GM21737 (cell line): ENCODE data around the gene ASPHD2.

Experiments
- ATAC-seq: cut with Tn5 transposase; IDR thresholded peaks from one replicate; pipeline ENCODE4 v1.9.1; 2021; ENCODE audit warnings: mild to moderate bottlenecking, moderate library complexity; ENCODE audit not compliant: unreplicated experiment

The ASPHD2 gene

DNA sequence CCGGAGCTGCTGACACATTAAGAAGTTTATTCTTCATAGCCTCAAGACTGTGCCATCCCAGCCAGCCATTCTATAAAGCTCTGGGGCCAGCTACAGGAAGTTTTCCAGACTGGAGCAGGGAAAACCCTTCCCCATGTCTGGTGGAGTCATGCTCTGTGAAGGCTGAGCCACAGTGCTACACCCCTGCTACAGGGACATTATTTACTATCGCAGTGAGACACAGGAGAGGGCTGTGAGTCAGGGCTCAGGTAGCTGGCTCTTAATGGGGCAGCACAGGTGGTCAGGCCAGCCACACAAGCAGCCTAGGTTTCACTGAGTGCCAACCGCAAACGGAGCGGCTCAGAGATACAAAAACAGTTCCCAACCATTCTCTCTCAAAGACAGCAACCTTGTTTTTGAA is 42.5 kb downstream of the ASPHD2 start:
- no peak for ATAC-seq

DNA sequence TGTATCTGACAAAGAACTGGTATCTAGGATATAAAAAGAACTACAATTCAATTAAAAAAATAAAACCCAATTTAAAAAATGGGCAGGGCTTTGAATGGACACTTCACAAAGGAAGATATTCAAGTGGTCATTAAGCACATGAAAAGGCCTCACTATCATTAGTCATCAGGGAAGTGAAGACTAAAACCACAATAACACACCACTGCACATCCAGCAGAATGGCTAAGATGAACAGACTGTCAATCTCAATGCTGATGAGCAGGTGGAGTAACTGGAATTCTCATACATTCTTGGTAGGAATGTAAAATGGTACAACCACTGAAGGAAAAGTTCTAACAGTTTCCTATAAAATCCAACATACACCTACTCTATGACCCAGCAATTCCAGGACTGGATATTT is 45.6 kb downstream of the ASPHD2 start:
- no peak for ATAC-seq

DNA sequence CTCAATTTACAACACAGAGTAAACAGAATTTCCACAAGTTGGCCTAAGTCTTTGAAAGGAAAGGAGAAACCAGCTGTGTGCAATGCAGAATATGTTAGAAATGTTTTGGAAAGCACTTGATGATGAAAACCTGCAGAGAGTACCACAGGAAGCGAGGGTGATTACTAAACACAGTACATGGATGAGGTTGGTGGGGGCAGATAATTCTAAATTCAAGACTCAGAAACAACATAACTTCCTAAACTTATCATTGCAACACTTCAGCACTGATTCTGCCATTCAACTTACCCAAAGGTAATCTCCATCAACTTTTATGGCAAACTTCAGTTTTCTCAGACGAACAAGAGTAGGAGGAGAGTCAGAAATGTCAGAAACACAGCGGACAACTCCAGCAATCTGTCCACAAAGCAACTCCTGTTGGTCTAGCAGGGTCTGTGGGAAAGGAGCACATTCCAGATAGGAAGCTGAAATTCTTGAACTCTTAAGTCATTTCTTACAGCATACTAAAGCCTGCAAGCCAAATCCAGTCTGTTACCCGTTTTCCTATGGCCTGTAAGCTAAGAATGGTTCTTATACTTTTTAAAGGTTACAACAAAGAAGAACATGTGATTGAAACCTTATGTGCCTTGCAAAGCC is 47.8 kb downstream of the ASPHD2 start:
- no peak for ATAC-seq

DNA sequence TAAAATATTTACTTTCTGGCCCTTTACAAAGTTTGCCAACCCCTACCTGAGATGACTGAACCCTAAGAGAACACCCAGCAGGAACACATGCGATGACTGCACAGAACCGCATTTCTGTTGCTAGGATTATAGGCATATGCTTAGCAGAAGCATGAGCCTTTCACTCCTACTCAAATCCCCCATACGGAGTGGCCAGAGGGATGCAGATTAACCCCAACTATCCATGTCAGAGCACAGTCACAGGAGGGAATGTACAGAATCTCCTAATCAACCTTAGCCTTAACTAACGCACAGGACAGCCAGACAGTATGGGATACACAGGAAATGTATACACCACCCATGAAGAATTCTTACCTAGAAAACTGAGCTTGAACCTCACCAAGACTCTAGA is 48.3 kb downstream of the ASPHD2 start:
- ATAC-seq = no peak

DNA sequence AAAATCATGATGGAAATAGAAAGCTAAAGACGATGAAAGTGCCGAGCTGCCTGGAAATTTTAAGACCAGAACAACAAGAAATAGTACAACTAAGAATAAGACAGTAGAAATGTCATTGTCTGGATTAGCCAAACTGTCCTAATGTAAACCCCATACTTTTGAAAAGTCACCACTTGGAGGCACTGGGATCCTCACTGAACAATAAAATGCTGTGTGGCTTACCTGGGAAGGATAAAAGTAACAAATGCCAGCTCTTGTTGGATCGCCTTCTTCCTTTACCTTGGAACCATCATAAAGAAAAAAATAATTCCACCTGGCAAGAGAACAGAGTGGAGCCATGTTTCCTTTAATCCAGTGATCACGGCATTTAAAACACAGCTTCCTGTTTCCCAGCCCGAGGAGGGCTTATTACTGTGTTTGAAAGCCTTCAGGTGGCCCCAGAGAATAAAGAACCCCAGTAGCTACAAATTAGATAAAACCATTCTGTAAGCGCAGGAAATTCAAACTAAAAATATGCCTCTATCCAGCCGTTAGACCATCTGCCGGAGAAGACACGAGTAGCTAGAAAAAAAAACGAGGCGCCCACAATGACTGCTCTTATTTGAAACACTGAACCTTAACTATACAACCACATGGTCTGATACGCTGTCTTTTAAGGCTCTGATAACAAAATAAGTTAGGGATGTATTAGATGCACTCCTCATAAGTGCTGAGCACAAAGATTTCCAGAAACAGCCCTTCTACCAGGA is 50.2 kb downstream of the ASPHD2 start:
- no peak for ATAC-seq

DNA sequence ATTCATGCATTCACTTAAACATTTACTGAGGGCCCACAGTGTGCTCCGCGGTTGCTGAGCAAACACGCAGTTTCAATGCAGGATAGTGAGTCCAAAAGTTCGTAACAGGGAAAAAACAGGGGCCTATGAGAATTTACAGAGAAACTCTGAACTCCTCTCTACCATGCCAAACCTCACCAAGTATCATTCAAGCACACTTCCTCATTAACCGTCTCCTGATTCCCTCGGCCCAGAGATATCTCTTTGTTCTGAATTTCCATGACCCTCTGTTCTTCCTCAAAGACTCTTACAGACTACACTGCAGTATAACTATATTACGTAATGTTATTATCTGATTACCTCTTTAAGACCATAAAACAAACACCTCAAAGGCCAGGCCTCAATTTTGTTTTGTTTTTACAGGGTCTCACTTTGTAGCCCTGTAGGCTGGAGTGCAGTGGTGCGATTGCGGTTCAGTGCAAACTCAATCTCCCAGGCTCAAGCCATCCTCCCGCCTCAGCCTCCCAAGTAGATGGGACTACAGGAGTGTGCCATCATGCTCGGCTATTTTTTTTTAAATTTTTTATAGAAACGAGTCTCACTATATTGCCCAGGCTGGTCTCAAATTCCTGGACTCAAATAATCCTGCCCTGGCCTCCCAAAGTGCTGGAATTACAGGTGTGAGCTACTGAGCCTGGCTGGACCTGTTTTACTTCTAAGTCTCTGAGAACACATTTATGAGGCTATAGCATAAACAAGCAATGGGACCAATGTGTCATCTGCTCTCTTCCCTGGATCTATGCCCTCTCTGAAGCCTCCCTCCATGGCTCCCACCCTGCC is 50.9 kb downstream of the ASPHD2 start:
- no peak for ATAC-seq

DNA sequence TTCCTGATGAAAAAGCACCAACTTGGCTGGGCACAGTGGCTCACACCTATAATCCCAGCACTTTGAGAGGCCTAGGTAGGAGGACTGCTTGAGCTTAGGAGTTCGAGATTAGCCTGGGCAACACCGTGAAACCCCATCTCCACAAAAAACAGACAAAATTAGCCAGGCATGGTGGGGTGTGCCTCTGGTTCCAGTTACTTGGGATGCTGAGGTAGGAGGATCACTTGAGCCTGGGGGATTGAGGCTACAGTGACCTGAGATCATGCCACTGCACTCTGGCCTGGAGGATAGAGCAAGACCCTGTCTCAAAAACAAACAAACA is 51.5 kb downstream of the ASPHD2 start:
- no peak for ATAC-seq

DNA sequence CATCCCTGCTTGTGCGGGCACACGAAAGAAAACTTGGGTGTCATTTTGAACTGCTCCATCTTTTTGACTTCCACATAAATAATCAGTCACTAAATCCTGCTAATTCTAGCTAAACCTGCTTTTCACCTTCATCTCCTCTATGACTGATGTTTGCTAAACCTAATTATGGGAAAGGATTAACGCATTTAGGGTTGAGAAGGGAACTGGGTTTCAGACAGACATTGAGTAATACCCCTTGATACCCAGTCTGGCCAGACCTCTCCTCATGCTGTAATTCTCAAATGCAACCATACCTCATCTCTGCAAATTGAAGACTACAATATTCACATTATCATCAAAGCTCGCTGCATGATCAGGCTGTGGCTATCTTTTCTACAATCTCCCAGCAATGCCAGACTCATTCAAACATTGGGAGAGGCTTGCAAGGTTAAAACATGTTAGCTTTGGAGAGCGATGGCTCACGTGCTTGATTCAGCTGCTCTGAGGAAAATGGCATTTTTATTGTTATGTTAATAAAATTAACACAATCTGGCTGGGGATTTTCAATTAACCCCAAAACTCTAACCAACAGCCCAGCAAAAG is 52.1 kb downstream of the ASPHD2 start:
- ATAC-seq = no peak

DNA sequence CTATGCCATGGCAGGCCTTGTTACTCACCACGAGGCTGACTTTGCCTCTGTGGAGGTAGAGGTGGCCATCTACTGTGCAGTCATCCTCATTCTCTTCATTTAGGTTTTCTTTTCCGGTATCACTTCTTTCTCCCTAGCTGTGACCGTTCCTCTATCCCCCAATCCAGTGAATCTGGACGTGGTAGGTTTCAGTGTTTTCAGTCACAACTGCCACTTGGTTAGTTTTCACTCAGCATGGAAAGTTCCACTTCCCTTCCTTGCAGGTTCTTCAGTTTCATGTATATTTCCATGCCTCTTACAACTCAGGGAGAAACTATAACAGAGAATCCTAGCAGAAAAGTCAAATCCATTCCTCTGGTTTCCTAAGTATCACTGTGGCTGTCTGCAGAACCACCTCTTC is 52.6 kb downstream of the ASPHD2 start:
- no peak for ATAC-seq

DNA sequence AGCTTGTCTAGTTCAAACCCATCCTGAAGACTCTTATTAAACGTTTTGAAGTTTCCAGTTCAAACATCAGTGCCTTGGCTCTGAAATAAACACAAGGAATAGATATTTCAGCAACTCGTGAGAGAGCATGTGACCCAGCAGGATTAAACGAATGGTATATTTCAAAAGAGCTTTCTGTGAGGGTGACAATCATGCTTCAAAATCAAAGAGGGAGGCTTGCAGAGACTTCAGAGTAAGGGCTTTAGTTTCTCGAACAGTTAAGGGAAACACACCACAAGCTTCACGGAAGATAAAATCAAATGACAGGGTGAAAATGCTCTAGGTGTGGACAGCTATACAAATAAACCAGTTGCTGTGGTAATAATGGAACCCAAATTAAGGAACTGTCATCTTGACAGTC is 53.1 kb downstream of the ASPHD2 start:
- no peak for ATAC-seq

DNA sequence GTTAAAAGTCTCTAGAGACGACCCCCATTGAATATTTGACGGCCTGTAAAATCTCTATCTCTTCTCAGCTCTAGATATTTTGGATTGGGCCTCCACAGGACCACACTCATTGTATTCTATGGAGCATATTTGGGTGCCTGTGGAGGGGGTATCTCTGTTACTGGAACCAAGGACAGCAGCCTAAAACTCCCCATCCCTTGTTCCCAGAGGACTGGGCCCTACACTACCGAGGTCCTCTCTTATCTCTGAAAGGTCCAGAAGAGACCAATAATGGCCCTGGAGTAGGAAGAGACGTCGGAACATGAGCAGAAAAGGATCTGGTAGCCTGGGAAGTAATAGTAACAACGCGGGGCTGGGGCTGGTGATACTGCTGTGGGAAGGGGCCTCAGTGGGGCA is 54.0 kb downstream of the ASPHD2 start:
- ATAC-seq = no peak

DNA sequence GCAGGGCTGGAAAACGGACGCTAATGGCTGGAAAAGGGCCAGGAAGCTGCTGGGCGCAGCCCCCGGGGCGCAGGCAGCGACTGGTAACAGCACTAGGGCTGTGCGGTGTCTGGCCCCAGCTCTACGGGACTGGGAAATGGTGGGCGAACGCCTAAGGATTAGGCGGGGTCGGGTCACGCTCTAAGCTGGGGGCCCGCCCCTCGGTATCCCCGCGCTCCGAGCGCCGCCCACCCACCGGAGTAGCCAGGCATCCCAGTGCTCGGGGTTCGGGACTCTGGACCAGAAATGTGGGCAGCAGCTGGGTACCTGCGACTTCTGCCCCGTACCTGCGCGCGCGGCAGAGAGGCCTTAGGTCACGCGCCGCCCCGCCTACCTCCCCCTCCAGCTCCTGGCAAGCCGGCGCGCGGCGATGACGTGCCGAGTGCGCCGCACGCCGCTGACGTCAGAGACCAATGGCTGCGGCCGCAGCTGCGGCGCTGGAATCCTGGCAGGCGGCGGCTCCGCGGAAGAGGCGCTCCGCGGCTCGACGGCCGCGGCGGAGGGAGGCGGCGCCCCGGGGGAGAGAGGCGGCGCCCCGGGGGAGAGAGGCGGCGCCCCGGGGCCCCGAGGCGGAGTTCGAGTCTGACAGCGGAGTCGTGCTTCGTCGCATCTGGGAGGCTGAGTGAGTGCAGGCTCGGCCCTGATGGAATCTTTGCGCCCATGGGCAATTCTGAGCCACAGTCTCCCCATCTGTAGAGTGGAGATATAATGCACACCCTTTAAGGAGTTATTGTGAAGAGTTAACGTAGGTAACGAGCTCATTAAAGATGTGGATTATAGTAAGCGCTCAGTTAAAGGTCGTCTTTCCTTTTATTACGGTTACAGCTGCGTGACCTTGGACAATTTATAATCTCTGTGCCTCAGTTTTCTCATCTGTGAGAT is 54.6 kb downstream of the ASPHD2 start, which contains the start of the genes HPS4 and SRRD:
Gene HPS4, minus strand, starts transcription at position 345 of the 921 bp plus-strand sequence. CDS start 2,021 bp downstream, outside the sequence.
Gene SRRD, plus strand, starts transcription at position 439 of the 921 bp plus-strand sequence. Its CDS starts 14 bp downstream, at position 453.
- peak; percentile 56 for ATAC-seq

DNA sequence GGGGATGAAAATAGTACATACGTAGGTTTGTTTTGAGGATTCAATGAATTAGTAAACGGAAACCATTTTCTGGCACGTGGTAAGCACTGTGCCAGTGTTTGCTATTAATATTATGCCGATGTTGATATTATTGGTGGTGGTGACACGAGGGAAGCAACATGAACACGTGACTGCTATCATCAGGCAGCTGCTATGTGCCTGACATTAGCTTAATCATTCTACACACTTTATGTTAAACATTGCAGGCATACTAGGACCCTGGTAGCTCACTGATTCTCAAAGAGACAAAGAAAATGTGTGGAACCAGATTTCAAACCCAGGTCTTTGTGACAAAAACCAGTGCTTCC is 55.3 kb downstream of the ASPHD2 start:
- ATAC-seq = peak; percentile 7

DNA sequence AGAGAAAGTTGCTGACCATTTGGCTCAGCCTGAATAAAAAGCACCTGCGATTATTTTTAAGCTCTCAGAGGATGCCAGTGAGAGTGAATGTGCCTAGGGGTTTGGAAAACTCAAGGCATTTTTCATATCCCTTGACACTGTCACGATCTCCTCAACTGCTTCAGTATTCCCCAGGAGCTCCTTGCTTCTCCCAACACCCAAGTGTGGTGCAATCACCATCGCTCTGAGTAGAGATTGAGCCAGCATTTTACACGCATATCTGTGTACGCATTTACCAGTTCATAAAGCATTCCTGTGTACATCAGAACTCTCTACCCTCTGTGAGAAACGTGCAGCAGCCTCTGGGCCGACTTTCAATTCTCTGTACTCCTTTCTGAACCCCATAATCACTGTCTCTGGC is 56.0 kb downstream of the ASPHD2 start:
- ATAC-seq = no peak

DNA sequence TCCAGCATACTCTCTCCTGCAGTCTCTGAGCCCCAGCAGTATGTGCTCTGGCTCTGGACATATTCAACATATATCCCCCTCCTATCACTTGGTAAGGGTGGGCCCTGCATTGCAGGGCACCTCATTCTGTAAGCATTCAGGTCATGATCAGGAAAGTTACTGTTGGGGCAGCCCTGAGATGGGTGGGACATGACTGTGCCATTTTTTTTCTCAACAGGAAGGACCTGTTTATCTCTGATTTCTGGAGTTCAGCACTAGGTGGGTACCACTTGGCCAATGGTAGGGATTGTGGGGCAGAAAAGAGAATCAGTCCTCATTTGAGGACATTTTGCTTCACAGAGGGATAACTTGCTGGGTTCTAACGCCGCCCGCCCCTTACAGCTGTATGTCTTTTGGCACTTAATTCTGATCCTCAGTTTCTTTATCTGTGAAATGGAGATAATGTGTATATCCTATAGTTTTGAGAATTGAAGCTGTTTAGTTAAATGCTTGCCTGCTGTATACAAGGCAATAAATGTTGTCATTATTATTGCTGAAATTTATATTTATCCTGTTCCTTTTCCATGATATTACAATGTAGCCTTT is 56.8 kb downstream of the ASPHD2 start:
- ATAC-seq = no peak

DNA sequence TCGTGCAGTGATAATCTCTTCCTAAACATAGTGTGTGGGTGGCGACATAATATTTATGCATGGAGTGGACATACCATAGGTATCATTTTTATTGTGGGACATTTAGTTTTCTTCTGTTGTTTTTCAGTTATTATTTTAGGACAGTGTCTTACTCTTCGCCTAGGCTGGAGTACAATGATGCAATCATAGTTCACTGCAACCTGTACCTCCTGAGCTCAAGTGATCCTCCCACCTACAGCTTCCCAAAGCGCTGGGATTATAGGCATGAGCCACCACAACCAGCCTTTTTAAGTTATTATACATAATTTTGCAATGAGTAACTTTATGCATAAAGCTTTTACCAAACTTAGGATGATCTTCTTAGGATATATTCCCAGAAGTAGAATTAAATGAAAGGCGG is 57.3 kb downstream of the ASPHD2 start:
- ATAC-seq = no peak

DNA sequence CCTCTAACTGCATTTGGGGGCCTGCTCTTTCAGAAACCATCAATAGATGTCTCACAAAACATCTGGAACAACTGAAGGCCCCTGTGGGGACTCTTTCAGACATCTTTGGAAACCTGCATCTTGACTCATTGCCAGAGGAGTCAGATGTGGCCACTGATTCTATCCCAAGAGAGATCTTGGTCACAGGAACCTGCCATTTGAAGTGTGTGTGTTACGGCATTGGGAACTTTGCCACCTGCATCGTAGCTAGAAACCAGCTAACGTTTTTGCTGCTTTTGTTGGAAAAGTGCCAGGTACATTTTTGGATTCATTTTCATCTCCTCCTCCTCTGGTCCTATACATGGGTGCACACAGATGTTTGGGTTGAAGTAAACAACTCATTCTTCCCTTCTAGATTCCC is 58.9 kb downstream of the ASPHD2 start:
- ATAC-seq = no peak

DNA sequence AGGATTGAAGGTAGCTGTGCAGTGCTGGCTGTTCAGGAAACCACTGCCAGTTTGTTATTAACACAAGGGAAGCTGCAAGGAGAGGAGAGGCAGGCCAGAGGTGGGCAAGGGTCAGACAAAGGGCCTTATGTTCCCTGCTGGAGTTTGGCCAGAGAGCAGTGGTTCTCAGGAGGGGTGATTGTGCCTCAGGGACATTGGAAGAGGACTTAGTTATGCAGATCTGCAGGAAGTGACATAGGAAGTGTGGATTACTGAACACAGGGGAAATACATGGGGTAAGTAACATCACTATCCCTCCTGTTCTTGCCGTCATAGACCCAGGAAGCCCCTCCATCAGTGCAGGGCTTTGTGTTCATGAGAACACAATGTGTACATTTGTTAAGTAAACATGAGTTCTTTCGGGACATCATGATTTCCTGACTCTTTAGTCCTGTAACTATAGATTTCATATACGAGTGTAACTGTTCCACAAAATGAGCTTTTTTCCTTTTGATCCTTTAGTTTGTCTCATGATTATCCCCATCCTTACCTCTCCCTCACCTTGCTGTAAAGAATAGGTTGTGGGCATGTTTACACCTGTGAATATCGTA is 60.5 kb downstream of the ASPHD2 start:
- ATAC-seq = no peak

DNA sequence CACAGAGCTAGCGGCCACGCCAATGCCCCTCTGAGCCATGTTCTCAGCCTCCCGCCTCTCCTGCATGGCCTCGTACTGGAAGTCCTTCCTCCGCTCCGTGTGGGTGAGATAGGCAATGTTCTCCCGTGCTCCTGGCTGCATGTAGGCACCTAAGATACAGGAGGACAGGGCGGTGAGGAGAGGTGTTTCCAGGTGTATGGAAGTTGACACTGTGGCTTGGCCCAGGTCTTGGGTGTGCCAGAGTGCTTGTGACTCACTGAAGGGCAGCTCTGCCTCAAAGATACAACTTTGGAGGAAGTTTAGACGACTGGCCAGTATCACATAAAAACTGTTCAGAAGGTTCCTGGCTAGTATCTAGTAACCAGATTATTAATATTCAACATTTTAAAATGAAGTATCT is 63.2 kb downstream of the ASPHD2 start:
- ATAC-seq = no peak

DNA sequence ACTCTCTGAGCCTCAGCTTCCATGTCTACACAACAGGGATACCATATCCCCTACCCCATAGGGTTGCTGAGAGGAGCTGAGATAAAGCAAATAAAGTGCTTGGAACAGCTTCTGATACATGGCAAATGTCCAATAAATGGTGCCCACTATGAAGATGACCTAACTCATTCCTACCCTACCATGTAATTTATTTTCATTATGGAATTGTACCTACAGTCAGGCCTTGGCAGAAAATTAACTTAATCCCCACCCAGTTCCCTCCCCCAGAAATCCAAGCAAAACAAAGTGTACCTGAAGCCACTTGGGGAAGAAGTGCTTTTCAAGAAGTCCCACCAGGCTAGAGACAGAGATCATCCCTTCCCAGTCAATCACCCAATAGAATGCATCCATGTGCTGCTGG is 65.4 kb downstream of the ASPHD2 start:
- no peak for ATAC-seq
